GM18505 (cell line): ENCODE results near the gene VPS29.
"Not testable (repeated sequence)": the region's sequence is repeated elsewhere in the genome, so short reads cannot be mapped to it uniquely, and the experiment has no call there.

ENCODE experiments used
- ATAC-seq: cut with Tn5 transposase; IDR thresholded peaks from one replicate; pipeline ENCODE4 v1.9.1; 2021; ENCODE audit not compliant: unreplicated experiment
- POLR2A ChIP-seq: IDR thresholded peaks from 4 replicates; pipeline ENCODE4 v1.6.1; 2011; ENCODE audit warnings: borderline replicate concordance; ENCODE audit not compliant: insufficient read depth, insufficient read length; ENCODE audit errors: extremely low read depth

Gene VPS29

DNA sequence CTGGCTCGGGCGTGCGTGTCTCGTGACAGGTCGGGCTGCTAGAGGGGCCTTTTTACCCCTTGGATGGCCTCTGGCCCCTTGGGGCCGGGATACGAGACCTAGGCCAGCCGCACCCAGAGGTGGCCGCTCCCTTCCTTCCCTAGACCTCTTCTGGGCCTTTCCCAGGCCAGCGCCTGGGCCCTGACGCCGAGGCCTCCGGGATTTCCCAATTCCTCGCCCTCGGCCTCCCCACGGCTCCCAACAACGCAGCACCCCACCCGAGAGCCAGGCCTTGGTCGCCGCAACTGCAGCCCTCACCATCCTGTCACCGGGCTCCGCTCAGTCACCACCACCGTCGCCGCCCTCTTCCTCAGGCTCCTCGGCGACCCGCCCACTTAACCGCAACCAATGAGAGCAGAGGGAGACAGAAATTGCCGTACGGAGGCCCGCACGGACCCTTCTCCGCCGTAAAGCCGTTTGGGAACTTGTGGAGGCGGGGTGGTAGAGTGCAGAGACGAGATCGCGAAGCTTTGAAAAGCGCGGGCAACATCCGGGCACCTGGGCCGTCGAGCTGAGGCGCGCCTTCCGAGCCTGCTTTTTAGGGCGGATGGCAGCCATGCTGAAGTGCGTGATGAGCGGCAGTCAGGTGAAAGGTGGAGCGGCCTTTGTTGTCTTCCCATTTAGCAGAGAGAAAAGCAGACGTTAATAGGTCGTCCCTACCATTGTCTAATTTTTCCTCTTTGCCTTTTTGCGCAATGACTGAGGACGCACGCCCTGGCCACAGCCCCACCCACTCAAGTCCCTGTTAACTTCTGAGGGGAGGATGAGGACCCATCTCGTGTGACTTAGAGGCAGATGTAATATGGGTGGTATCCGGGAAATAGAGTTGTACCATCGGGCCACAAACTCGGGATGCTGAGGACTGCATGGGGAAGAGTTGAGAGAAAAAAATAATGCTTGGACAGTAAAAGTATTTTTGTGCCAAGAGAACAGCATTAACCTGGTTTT, at the start of gene VPS29, which contains the start of gene RAD9B:
VPS29 (minus strand) TSS at position 360 of the 987 bp plus-strand sequence; CDS start at position 300, 60 bp downstream.
RAD9B (plus strand) TSS at position 580 of the 987 bp plus-strand sequence; CDS start at position 587, 7 bp downstream.
- ATAC-seq: peak; percentile 93
- peak; percentile 96 for TF ChIP-seq POLR2A

DNA sequence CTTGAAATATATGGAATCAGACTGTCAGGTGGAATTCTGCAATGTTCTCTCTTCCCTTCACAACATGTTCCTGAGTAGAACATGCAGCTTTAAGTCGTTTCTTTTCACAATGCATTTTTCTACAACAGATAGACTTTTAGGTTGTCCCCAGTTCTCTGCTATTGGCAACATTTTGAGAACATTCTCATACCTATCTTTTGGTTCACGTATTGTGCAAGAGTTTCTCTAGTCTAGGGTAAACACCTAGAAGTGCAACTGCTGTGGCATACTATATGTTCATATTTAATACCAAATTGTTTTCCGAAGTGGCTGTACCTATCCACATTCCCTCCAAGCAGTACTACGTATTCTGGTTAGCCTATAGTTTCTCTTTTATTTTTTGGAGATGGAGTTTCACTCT, 49.1 kb upstream of the VPS29 start:
- TF ChIP-seq POLR2A: no peak

DNA sequence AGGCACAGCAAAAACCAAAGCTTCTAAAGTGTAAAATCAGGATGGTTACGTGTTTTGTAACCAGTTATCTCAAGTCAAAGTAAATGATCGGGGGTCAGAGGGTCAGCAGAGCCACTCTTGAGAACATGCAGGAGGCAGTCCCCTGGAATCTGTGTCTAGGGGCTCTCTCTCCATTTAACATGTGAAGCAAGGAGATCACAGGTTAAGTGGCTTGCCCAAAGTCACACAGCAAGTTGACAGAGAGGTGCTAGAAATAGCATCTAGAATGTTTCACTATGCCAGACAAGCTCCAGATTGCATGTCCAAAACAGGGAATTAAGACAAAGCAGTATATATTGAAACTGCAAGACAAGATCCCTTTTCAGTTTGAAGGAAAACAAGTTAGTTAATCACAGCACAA, 47.8 kb upstream of the VPS29 start:
- no peak for ATAC-seq
- no peak for TF ChIP-seq POLR2A

More for the DNA sequence above, 49.1 kb upstream of the VPS29 start:
- no peak for ATAC-seq

DNA sequence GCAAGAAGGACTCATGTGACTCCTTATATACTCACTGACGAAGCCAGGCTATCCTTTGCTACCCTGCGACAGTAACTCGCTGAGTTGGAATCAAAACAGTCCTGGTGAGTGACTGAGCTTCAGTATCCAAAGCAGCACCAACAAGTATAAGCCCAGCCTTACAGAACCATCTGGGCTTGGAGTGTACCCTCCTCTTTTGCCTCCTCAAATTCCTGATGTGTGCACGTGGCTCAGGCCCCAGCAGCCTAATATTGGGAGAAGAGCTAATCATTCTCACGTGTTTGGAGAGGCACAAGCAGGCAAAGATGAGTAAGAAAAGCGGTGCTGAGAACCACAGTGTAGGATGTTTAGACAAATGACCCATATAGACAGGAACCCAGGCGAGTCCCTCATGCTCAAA, 46.8 kb upstream of the VPS29 start:
- no peak for TF ChIP-seq POLR2A
- ATAC-seq: no peak

DNA sequence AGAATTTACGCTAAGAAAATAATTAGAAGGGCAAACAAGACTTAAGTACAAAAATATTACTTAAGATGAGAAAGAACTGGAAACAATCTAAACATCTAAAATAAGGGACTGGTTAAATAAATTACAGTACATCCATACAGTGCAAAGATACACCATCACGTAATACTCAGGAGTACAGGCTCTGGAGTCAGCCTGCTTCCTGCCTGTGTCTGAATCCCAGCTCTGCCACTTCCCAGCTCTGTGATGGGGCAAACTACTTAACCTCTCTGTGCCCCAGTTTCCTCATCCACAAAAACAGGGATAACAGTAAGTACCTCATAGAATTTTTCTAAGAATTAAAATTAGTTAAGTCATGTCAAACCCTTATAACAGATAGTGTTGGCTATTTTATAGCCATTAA, 45.2 kb upstream of the VPS29 start:
- no peak for ATAC-seq
- TF ChIP-seq POLR2A: no peak

DNA sequence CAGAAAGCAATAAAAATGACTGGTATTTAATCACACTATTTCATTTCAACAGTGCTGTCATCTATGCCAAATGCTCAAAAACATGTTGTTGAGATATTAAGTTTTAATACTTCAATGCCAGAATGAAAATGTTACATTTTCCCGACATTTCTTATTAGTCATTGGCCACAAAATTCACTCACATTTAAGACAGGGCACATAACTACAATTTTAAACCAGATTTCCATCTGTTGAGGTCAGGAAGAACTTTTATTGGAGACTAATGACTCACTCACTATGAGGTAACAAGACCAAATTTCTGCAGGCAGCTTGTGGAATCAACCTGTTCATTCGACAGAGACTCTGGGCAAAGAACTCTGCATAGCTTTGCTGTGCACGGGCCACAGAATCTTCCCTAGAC, 44.4 kb upstream of the VPS29 start:
- no peak for ATAC-seq
- TF ChIP-seq POLR2A: no peak

DNA sequence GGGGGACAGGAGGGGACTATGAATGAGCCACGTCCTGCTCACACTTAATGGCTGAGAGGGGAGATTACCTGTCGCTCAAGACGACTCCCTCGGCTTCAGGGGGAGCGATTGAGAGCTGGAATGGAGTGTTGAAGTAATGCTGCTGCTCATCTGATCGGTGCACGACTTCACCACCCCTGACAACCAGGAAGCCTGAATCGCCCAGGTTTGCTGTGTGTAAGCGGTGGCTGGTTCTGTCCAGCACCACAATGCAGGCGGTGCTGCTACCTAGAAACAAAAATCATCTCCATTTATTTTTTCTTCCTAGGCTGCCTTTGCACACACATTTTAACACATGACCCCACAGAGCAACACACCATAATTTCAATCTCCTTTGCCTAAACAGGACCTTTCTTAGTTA, 43.9 kb upstream of the VPS29 start:
- TF ChIP-seq POLR2A: no peak
- no peak for ATAC-seq

DNA sequence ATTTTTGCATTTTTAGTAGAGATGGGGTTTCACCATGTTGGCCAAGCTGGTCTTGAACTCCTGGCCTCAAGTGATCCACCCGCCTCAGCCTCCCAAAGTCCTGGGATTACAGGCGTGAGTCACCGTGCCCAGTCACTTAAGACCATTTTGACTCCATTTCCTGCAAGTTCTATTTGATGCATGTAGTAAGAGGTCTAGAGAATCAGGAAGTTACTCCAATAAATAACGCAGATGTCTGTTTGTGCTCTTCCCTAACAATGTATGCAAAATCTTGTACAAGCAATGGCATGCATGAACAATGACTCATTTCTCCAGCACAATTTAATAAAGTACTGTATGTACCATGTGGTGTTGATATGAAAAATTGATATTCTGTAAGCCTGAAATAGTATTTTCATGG, 43.3 kb upstream of the VPS29 start:
- ATAC-seq: not testable (repeated sequence)

DNA sequence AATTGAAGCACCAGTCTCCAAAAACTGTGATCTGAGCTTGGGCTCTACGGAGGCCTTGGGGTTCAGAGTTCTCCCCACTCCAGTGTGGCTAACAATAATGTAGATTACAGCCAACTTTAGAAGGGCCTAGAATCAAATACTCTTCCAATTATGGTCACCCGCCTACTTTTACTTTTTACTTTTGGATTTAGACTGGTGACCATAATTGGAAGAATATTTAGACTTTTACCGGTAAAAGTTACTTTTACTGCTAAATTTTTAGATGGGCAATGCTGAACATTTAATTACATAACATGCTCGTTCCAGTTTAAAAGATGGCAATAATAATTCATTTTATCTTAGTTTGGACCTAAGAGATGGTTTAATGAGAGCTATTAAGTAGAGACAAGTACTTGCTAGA, 42.1 kb upstream of the VPS29 start:
- no peak for TF ChIP-seq POLR2A
- no peak for ATAC-seq

DNA sequence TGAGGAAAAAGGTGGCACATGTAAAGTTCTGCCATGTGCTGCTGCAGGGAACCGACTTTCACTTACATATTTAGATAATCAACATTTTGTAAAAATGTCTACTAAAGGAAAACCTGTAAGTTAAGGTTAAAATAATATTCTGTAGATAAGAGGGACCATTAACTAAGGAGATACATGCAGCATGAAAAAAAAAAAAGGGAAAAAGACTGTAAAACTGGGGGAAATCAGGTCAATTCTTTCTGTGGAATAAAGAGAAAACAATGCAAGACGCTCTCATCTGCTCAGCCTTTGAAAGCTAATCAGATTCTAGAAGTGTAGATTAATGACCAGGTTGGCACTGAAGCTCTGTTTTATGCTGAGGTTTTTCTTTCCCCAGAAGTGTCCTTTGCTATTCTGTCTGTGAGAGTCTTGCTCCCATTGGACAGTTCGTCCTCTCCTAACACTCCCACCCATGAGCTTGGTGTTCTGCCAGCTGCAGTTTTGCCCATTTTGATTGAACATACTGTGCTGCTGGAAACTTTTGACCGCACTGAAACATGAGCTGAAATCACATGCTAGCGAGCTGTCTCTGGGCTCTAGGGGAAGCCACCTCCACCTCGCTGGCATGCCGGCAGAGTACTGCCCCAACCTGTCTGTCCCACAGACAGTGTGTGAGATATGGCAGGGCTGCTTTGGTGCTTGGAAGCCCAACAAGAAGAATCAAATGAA, 41.5 kb upstream of the VPS29 start:
- TF ChIP-seq POLR2A: peak; percentile 18
- ATAC-seq: no peak

DNA sequence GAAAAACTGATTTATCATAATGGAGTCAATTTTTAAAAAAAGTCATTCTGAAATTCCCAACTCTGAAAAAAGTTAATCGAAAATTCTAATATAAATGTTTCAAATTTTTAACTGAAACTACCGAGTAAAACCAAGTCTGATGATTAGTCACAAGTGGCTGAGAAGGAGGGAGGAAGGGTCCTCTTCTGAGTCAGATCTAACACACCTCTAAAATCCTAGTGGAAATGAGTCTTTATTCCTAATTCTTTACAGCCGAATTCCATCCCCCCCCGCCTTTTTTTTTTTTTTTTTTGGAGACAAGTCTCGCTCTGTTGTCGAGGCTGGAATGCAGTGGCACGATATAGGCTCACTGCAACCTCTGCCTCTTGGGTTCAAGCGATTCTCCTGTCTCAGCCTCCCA, 38.1 kb upstream of the VPS29 start:
- no peak for ATAC-seq
- no peak for TF ChIP-seq POLR2A

DNA sequence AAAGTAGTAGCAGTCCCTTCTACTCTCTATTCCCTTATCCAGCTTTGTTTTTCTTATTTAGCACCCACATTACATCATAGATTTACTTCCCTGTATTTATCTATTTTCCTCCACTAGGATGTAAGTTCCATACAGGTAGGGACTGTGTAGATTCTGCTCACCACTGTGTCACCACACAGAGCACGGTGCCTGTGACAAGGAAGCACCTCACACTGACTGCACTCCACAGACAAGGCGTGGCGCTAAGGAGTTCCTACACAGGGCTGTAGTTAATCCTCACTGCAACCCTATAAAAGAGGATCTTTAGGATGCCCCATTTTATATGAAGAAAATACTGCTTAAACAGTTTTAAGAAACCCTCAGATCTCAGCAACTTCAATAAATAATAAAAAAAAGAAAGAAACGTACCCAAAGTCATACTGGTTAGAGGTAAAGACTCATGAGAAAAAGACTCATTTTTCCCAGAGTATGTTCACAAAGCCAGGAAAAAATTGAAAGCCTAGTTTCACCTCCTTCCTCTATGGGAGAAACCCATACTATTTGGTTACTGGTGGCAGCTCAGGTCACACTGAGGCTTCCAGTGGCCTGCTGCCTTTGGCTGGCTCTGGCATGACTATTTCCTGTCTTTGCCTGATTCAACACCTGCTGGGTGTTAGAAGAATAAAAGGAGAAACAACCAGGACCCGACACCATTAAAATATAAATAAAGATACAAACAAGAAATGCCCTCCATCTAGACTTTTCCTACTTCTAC, 37.1 kb upstream of the VPS29 start:
- ATAC-seq: no peak

More for the DNA sequence above, 37.1 kb upstream of the VPS29 start:
- TF ChIP-seq POLR2A: no peak
